ENCODE measurements around the gene BABAM2.

The BABAM2 gene

DNA sequence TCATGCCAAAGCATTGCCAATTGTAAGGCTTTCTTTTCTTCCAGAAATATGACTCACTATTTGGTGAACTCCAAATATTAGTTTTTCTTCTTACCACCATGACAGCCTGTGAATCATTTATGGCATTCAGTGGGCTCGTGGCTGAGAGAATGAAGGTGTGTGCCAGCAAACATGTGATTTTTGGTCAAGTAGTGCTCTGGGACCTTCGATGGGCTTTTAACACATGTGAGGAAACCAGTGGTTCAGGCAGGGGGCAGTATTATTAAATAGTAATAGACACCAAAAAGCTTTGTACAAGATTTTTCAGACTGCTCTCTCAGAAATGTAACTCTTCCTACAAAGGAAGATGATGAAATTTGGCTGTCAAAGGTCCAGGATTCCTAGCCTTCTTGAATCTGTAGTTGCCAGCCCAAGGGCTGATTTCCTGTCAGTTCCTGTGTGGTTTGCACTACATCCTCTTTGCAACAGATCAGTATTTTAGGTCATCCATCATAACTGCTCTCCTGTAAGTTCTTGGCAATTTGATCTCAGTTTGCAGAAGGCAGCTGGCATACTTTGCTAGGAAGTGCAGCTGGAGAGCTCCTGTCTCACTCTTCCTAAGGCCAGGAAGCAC lies 64.3 kb downstream of the BABAM2 start:
- Histone ChIP-seq H3K27ac (peak overlapping the region; percentile 82), H3K4me3 (peak overlapping the region; percentile 25; the same call in 1 of the 2 replicates), H4K20me1 (no peaks in the 10 kb centered on the region), H3K36me3 (no peaks in the 10 kb centered on the region; the same call in 1 of the 2 replicates), H3K27me3 (no peaks in the 10 kb centered on the region), H3K9me3 (peaks cover 20% of the 10 kb centered on the region), H3K4me2 (peak overlapping the region; percentile 77), H3K9ac (peak overlapping the region; percentile 60), H3K4me1 (peaks cover 65% of the 10 kb centered on the region)
- peak; percentile 73 for TF ChIP-seq Cebpa-rat (IDR thresholded peaks at IDR 0.05)

DNA sequence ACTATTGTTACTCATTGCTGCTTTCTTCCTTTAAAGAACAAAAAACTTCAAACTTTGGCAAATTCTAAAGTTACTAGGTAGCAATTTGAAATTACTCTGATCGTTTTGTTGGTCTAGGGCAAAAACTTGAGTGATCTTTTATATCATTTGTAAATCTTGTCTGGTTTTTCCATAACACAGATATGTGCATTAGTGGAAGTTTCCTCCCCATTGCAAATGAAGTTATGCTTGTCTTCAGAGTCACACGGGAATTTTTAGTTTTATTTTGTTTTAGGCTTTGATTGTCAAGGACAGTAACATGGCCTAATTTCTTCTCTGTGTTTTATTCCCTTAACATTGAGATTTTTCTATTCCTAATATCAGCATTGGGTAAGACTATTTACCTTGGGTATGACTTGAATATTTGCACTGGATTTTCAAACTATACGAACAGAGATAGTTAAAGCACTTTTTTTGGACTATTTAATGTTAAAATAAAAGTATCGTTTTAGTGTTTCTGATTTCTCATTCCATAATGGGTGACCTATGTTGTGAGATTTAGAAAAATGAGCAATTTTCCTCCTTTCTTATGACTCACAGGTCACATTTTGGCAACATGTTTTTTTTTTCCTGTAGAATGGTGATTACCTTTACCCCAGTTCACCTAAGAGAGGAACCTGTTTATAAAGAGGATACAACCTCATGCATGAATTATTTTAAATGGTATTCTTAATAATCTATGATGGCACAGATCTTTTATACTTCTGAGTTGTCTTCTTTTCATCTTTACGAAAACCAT lies 65.0 kb downstream of the BABAM2 start:
- Histone ChIP-seq H3K36me3 (no peaks in the 10 kb centered on the region; the same call in 1 of the 2 replicates), H3K4me1 (peaks cover 70% of the 10 kb centered on the region), H3K27ac (peak overlapping the region; percentile 82), H3K9ac (peak overlapping the region; percentile 60), H3K9me3 (peaks cover 20% of the 10 kb centered on the region), H3K4me2 (peak overlapping the region; percentile 77), H3K27me3 (no peaks in the 10 kb centered on the region), H3K4me3 (peak overlapping the region; percentile 25; the same call in 1 of the 2 replicates), H4K20me1 (no peaks in the 10 kb centered on the region)
- no peak for TF ChIP-seq Cebpa-rat (IDR thresholded peaks at IDR 0.05)

DNA sequence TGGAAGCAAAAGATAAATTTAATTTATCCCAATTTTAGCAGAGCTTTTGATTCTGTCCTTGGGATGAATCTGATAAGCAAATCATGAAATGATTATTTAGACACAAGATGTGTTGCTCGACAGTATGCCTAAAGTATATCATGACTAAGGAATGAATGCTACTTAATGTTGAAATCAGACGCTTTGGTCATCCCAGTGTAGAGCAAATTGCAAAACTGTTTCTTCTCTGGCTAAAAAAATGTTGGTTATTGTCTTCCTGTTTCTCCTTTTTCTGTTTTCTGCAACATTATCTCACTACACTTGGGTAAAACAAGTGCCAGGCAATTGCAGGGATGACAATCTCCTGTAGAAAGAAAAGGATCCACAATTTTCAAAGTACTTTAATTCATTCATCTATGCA lies 66.4 kb downstream of the BABAM2 start:
- no peaks in the 10 kb centered on the region; the same call in 1 of the 2 replicates for H3K36me3 ChIP-seq
- no peak for TF ChIP-seq Cebpa-rat (IDR thresholded peaks at IDR 0.05)
- H3K27ac ChIP-seq = peak overlapping the region; percentile 42; the same call in 1 of the 2 replicates
- peaks cover 76% of the 10 kb centered on the region for H3K4me1 ChIP-seq
- H3K9me3 ChIP-seq = peaks cover 15% of the 10 kb centered on the region
- H3K4me3 ChIP-seq = no peak overlapping the region
- no peak overlapping the region for H3K9ac ChIP-seq
- no peaks in the 10 kb centered on the region for H4K20me1 ChIP-seq
- peak overlapping the region; percentile 77 for H3K4me2 ChIP-seq
- no peaks in the 10 kb centered on the region for H3K27me3 ChIP-seq

DNA sequence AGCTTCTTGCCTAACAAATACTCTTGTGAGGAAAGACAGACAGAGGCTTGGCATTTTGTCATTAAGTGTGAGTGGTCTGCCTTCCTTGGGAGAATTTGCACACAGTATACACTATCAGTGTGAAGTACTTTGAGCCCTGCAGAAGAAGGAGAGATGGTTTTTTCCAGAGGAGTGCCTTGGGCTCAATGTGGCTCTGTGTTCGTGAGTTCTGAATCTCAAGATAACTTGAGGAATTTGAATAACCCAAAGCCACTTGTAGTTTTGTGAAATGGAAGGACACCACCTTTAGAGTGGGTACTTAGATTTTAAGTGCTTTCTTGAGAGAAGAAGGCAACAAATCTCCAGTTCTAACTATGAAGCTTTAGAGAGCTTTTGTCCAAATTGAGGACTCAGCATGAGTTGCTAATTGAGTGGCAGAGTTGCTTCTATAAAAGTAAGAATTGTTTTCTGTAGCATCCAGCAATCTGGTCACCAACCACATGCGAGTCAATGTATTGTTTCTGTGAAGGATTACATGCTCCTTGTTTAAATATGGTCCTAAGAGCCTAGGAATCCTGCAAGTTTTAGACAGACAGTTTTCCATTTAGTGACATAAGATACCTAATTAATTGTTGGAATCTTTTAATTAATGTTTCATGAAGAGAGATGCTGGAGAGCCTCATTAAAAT lies 68.3 kb downstream of the BABAM2 start:
- H3K9me3 ChIP-seq = peaks cover 11% of the 10 kb centered on the region

GRCh38 chr2:27959496-27959895 lies 69.0 kb downstream of the BABAM2 start:
- Histone ChIP-seq H3K4me3 (no peak overlapping the region), H3K4me2 (peak overlapping the region; percentile 65)

More for the DNA sequence above, 68.3 kb downstream of the BABAM2 start:
- no peak overlapping the region for H3K9ac ChIP-seq
- no peak for TF ChIP-seq Cebpa-rat (IDR thresholded peaks at IDR 0.05)
- H3K36me3 ChIP-seq = peaks cover 7% of the 10 kb centered on the region; the same call in 1 of the 2 replicates
- H3K4me3 ChIP-seq = no peak overlapping the region
- peak overlapping the region; percentile 40; the same call in 1 of the 2 replicates for H3K27ac ChIP-seq
- no peaks in the 10 kb centered on the region for H4K20me1 ChIP-seq
- peaks cover 66% of the 10 kb centered on the region for H3K4me1 ChIP-seq
- H3K27me3 ChIP-seq = no peaks in the 10 kb centered on the region
- peak overlapping the region; percentile 65 for H3K4me2 ChIP-seq

DNA sequence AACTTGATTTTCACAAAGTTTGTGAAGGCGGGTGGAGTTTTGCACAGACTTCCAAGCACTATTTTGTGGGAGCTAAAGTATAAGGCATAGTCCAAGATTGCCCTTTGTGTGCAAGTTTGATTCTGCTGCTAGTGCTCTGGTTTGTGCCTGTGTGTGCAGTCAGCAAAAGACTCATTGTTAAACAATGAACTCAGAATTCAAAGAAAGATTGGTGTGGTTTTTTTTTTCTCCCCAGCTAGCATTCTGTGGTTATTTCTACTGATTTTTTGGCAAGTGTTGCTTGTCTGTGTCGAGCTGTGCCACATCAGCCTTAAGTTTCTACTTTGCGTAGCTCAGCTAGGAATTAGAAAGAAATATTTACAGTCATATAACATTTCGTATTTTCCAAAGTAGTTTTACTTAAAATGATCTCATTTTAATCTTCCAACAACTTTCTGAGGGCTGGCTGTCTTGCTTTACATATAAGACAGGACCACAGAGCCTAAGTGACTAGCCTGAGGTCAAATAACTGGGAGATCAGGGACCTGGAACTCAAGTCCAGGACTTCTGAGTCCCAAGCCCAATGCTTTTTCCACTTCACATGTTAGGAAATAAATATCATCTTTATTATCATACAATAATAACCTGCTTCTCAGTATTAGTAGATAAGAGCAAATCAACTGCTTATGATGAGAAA lies 69.8 kb downstream of the BABAM2 start:
- no peak for TF ChIP-seq Cebpa-rat (IDR thresholded peaks at IDR 0.05)
- peaks cover 51% of the 10 kb centered on the region for H3K4me1 ChIP-seq
- no peaks in the 10 kb centered on the region for H4K20me1 ChIP-seq
- peaks cover 10% of the 10 kb centered on the region; the same call in 1 of the 2 replicates for H3K36me3 ChIP-seq
- H3K4me2 ChIP-seq = peak overlapping the region; percentile 65
- H3K27me3 ChIP-seq = no peaks in the 10 kb centered on the region
- H3K9ac ChIP-seq = peak overlapping the region; percentile 46; the same call in 1 of the 2 replicates
- peak overlapping the region; percentile 40 for H3K27ac ChIP-seq
- peaks cover 19% of the 10 kb centered on the region for H3K9me3 ChIP-seq
- H3K4me3 ChIP-seq = no peak overlapping the region; the same call in 1 of the 2 replicates

More at GRCh38 chr2:27959496-27959895, 69.0 kb downstream of the BABAM2 start:
- Histone ChIP-seq H3K4me1 (peaks cover 60% of the 10 kb centered on the region), H4K20me1 (no peaks in the 10 kb centered on the region), H3K9me3 (peaks cover 17% of the 10 kb centered on the region), H3K27me3 (no peaks in the 10 kb centered on the region), H3K36me3 (peaks cover 10% of the 10 kb centered on the region; the same call in 1 of the 2 replicates), H3K9ac (peak overlapping the region; percentile 46; the same call in 1 of the 2 replicates), H3K27ac (peak overlapping the region; percentile 40)
- TF ChIP-seq Cebpa-rat (IDR thresholded peaks at IDR 0.05) = peak; percentile 66; the same call in 1 of the 2 replicates

- TF ChIP-seq Cebpa-rat (IDR thresholded peaks at IDR 0.05) = no peak
- Histone ChIP-seq H3K27me3 (no peaks in the 10 kb centered on the region), H3K4me1 (peaks cover 34% of the 10 kb centered on the region), H3K9me3 (peaks cover 27% of the 10 kb centered on the region), H3K4me3 (no peak overlapping the region), H3K9ac (no peak overlapping the region), H4K20me1 (no peaks in the 10 kb centered on the region), H3K4me2 (no peak overlapping the region), H3K27ac (no peak overlapping the region), H3K36me3 (peaks cover 11% of the 10 kb centered on the region; the same call in 1 of the 2 replicates)
Observed at GRCh38 chr2:27962006-27962405, 71.5 kb downstream of the BABAM2 start.

DNA sequence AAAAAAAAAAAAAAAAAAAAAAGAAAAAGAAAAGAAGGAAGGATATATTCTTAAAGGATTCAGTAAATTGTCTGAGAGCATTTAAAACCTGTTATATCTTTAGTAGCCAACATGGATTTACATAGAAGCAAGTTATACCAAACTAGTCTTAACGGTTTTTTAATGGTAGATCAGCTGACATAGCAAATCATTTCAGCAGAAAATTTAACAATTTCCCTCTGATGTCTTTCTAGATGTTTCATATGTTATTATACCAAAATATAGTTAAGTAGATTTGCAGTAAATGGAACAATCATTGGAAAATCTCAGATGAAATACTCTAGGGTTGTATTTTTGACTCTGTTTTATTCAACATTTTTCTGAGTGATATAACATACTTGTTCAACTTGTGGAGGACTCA lies 72.9 kb downstream of the BABAM2 start:
- H3K36me3 ChIP-seq = peaks cover 26% of the 10 kb centered on the region
- no peaks in the 10 kb centered on the region for H3K27me3 ChIP-seq
- no peak for TF ChIP-seq Cebpa-rat (IDR thresholded peaks at IDR 0.05)
- no peaks in the 10 kb centered on the region for H4K20me1 ChIP-seq
- H3K4me1 ChIP-seq = peaks cover 27% of the 10 kb centered on the region
- no peak overlapping the region for H3K4me2 ChIP-seq
- no peak overlapping the region for H3K4me3 ChIP-seq
- no peak overlapping the region for H3K27ac ChIP-seq
- no peak overlapping the region for H3K9ac ChIP-seq
- H3K9me3 ChIP-seq = peaks cover 41% of the 10 kb centered on the region

DNA sequence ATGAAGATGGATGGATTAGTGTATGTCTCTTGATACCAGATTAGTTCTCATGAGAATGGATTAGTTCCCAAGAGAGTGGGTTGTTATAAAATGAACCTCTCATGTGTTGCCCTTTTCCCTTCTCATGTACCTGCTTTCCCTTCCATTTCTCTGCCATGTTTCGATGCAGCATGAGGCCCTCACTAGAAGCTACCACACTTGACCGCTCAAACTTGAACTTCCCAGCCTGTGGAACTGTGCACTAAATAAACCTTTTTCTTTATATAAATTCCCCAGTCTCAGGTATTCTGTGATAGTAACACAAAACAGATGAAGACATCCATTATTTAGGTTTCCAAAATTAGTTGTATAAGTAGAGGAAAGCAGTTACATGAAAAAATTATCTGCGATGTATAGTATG lies 73.5 kb downstream of the BABAM2 start:
- no peak overlapping the region for H3K27ac ChIP-seq
- no peak for TF ChIP-seq Cebpa-rat (IDR thresholded peaks at IDR 0.05)

More for the DNA sequence above, 73.5 kb downstream of the BABAM2 start:
- no peaks in the 10 kb centered on the region for H3K27me3 ChIP-seq
- H3K4me2 ChIP-seq = no peak overlapping the region
- H4K20me1 ChIP-seq = no peaks in the 10 kb centered on the region
- peaks cover 21% of the 10 kb centered on the region for H3K4me1 ChIP-seq
- no peak overlapping the region for H3K4me3 ChIP-seq
- H3K9me3 ChIP-seq = peaks cover 47% of the 10 kb centered on the region
- no peak overlapping the region for H3K9ac ChIP-seq
- H3K36me3 ChIP-seq = peaks cover 32% of the 10 kb centered on the region
